Vagina (tissue), 2 donors: ENCODE results near the gene COL25A1.

Experiments used
- POLR2A ChIP-seq, 2 donors: fragments of 450-650 bp; IDR thresholded peaks; one replicate each; pipeline ENCODE4 v1.6.1; 2017; ENCODE audit warnings: antibody characterized with exemption in 2 of 2, mild to moderate bottlenecking in 2 of 2, moderate library complexity in 2 of 2
- TF ChIP-seq, protein P1 (sequence below), 3 experiments: fragments of 450-650 bp in 2 of 3; fragments of 200-600 bp in 1 of 3; sonication (generic) in 1 of 3; IDR thresholded peaks; one replicate each; pipeline ENCODE4 v1.5.1; 2017 to 2019; ENCODE audit warnings: antibody characterized with exemption in 3 of 3, mild to moderate bottlenecking in 2 of 3, moderate library complexity in 2 of 3

DNA sequence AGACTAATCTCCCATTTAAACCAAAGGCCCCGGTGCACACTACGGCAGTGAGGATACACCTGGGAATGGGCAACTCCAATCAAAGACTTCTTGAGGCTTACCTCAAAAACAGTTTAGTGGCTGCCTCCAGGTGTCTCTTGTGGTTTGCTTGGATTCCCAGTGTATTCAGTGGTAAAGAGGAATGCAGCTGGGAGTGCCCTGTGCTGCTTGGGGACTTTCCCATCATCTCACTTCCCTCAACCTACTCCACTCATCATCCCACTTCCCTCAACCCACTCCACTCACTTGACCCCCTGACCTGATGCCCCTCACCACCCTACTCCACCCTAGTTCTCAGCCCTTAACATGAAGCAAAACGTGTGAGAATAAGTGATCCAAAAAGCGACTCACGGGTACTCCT lies 362.3 kb downstream of the COL25A1 start:
- no peak for TF ChIP-seq POLR2A (IDR thresholded peaks at IDR 0.05)
- TF ChIP-seq, protein P1, sequence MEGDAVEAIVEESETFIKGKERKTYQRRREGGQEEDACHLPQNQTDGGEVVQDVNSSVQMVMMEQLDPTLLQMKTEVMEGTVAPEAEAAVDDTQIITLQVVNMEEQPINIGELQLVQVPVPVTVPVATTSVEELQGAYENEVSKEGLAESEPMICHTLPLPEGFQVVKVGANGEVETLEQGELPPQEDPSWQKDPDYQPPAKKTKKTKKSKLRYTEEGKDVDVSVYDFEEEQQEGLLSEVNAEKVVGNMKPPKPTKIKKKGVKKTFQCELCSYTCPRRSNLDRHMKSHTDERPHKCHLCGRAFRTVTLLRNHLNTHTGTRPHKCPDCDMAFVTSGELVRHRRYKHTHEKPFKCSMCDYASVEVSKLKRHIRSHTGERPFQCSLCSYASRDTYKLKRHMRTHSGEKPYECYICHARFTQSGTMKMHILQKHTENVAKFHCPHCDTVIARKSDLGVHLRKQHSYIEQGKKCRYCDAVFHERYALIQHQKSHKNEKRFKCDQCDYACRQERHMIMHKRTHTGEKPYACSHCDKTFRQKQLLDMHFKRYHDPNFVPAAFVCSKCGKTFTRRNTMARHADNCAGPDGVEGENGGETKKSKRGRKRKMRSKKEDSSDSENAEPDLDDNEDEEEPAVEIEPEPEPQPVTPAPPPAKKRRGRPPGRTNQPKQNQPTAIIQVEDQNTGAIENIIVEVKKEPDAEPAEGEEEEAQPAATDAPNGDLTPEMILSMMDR (IDR thresholded peaks at IDR 0.05) = no peak
